PC-3 (cell line): ENCODE data around the gene NAV2.

ENCODE experiments used
- CTCF ChIP-seq: fragments of 300-600 bp; sonication (generic); conservative IDR thresholded peaks from 2 replicates; pipeline ENCODE4 v1.5.1; 2017; ENCODE audit warnings: antibody characterized with exemption, low read depth, mild to moderate bottlenecking, low read length
- EZH2 ChIP-seq: fragments of 300-600 bp; sonication (generic); IDR thresholded peaks from one replicate; pipeline ENCODE4 v1.6.1; 2017; ENCODE audit warnings: antibody characterized with exemption, mild to moderate bottlenecking, low read length; ENCODE audit not compliant: unreplicated experiment
- EZH2phosphoT487 ChIP-seq: fragments of 300-600 bp; sonication (generic); IDR thresholded peaks from 2 replicates; pipeline ENCODE4 v1.6.1; 2018; ENCODE audit warnings: mild to moderate bottlenecking, antibody characterized with exemption, low read length, borderline replicate concordance

GRCh38 chr11:20041499-20041898, 328.9 kb downstream of the NAV2 start:
- TF ChIP-seq CTCF (no peak), EZH2 (no peak), EZH2phosphoT487 (no peak)
